GM10248 (cell line): Measurements from ENCODE around the gene PRDX4.

Experiments
- CTCF ChIA-PET: fragments of 300-600 bp; sonication (Branson Sonifier 250); formaldehyde crosslinking; extraction: SDS; loops from one replicate; lab custom pipeline; 2021; ENCODE audit warnings: antibody characterized with exemption; lab: Yijun Ruan, JAX
- POLR2A ChIA-PET: fragments of 350-650 bp; sonication (Branson Sonifier 250); formaldehyde crosslinking; extraction: SDS; loops from one replicate; lab custom pipeline; 2020; ENCODE audit warnings: antibody characterized with exemption; lab: Yijun Ruan, JAX
- DNase-seq: peaks from one replicate; pipeline ENCODE4 v3.0.0; 2012; ENCODE audit errors: extremely low spot score
- TF ChIP-seq, protein P1 (sequence below): IDR thresholded peaks from 2 replicates; pipeline ENCODE4 v1.5.1; 2012; ENCODE audit warnings: mild to moderate bottlenecking, low read depth; ENCODE audit errors: extremely low read depth, missing control alignments, control extremely low read depth

PRDX4 gene

DNA sequence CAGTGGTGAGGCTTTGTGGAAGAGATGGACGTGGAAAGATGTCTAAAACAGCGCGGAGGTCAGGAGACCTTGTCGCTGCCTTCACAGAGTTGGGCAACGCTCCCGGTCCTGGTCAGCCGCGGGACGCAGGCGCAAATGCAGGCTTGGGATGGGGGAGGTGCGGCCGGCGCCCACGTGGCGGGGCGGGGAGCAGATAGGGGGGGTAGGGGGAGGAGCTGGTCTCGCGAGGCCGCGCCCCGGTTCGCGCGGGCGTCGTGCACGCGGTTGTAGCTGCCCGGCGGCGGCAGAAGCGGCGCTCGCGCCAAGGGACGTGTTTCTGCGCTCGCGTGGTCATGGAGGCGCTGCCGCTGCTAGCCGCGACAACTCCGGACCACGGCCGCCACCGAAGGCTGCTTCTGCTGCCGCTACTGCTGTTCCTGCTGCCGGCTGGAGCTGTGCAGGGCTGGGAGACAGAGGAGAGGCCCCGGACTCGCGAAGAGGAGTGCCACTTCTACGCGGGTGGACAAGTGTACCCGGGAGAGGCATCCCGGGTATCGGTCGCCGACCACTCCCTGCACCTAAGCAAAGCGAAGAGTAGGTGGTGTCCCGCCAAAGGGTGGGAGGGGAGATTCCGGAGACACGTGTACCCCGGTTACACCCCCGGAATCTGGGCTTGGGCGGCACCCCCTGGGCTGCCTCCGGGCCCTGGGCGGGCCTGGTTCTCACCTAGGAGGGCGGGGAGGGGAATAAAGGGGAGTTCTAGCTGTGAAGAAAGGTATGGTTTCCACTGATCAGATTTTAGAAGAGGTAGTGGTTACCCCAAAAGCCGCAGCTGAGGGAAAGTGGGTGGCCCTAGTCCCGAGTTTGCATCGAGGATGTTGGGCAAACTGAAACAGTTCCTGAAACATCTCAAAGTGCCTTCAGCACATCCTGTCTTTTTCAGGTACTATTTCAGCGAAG is at the start of gene PRDX4:
PRDX4 (plus strand) TSS at position 255 of the 939 bp plus-strand sequence; CDS start at position 333, 78 bp downstream.
- POLR2A ChIA-PET: interaction anchor here (0.7 kb wide), 1 partner anchor 115 kb away, joined by 3 read pairs; the partner anchor contains the start of gene SAT1

DNA sequence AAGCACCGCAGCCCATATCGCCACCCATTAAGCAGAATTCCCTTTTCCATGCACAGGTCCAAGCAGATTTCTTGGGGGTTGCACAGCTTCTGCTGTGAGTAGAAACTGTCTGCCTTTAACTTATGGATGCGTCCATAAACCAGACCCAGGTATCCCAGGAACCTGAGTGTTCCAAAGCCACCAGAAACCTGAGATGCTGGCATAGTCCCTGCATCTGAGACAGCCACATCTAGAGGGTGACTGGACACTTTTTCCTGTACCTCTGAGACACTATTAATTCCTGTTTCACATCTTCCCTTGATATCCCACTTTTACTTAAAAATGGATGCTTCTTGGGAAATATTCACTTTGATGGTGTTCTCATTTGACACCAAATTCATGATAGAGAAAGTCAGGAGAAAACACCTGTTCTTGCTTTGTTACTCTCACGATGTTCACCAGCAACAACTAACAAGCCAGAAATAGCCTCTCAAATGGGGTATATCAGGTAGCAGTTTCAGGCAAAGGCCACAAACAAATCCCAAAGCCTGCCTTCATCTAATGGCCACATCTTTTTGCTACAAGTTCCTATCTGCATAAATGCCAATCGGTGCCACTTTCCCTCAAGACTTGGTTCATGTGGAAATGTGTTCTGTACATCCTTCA is 45.5 kb upstream of the PRDX4 start:
- ChIA-PET CTCF (no interaction called here), POLR2A (no interaction called here)
- DNase-seq: no peak
- TF ChIP-seq, protein P1, sequence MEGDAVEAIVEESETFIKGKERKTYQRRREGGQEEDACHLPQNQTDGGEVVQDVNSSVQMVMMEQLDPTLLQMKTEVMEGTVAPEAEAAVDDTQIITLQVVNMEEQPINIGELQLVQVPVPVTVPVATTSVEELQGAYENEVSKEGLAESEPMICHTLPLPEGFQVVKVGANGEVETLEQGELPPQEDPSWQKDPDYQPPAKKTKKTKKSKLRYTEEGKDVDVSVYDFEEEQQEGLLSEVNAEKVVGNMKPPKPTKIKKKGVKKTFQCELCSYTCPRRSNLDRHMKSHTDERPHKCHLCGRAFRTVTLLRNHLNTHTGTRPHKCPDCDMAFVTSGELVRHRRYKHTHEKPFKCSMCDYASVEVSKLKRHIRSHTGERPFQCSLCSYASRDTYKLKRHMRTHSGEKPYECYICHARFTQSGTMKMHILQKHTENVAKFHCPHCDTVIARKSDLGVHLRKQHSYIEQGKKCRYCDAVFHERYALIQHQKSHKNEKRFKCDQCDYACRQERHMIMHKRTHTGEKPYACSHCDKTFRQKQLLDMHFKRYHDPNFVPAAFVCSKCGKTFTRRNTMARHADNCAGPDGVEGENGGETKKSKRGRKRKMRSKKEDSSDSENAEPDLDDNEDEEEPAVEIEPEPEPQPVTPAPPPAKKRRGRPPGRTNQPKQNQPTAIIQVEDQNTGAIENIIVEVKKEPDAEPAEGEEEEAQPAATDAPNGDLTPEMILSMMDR: no peak

More for the DNA sequence above, at the start of gene PRDX4:
- TF ChIP-seq, protein P1: no peak
- DNase-seq: peak; percentile 85
- CTCF ChIA-PET: interaction anchor here (1.4 to 1.9 kb wide), 2 partner anchors 89 to 234 kb away, joined by 3 to 8 read pairs; no protein-coding TSS in a partner anchor

DNA sequence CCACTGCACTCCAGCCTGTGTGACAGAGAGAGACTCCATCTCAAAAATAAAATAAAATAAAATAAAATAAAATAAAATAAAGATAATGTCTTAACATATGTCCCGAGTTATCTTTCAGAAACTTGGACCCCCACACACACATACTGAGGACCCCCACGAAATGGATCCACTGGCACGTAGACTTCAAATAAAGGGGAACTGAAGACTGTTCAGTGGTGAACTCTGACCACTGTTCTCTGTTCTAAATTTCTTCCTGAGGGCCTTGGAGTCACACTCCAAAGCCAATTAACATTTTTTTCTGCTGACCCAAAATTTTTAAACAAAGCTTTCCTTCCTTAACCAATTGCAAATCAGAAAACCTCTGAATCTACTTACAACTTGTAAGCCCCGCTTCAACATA is 43.5 kb upstream of the PRDX4 start:
- TF ChIP-seq, protein P1: no peak
- CTCF ChIA-PET: no interaction called here
- POLR2A ChIA-PET: no interaction called here
- no peak for DNase-seq

DNA sequence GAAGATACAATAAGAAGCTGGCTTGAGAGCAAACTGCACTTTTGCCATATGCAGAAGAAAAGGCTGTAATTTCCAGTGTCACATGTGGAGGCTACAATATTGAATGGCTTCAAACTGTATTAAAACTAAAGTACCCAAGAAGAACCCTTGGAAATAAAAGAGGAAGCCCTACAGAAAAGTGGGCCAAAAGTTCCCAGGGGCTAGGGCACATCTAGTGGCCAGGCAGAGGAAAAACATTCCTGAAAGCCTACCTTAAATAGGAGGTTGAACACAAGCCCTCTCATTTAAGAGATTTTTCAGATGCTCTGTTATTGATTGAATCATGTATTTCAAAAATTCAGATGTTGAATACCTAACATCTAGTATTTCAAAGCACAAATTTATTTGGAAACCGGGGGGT is 40.6 kb upstream of the PRDX4 start:
- ChIA-PET POLR2A (no interaction called here), CTCF (no interaction called here)
- TF ChIP-seq, protein P1: no peak
- no peak for DNase-seq

DNA sequence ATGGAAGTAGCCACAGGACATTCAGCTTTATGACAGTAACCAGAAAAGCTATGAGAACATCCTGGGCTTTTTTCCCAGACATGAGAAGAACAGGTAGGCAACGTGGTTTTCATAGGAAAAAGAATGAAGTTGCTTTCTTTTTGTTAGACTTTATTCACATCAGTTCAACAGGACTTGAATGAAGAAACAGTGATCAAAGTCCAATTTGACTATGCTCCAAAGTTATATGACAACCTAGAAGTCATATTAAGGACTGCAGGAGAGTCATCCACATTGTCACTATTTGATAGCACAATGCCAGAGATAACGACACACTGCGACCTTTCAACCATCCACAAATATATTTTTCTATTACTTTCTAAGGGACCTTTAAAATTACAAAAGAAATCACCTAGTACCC is 39.2 kb upstream of the PRDX4 start:
- CTCF ChIA-PET: no interaction called here
- POLR2A ChIA-PET: no interaction called here

DNA sequence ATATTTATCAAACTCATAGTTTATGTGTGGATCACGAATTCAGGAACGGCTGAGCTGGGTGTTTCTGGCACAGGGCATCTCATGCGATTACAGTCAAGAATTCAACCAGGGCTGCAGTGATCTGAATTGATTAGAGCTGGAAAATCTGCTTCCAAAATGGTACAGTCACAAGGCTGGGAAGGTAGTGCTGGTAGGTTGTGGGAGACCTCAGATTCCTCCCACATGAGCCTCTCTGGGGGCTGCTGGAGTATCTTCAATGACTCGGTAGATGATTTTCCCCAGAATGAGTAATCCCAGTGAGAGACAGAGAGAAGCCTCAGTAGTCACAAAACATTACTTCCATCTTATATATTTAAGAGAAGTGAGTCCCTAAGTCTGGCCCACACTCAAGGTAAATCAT is 36.2 kb upstream of the PRDX4 start:
- TF ChIP-seq, protein P1: no peak
- ChIA-PET CTCF (interaction anchor here (0.8 kb wide), 1 partner anchor 15 kb away, joined by 3 read pairs; no protein-coding TSS in a partner anchor), POLR2A (no interaction called here)
- DNase-seq: no peak

More for the DNA sequence above, 39.2 kb upstream of the PRDX4 start:
- no peak for DNase-seq
- TF ChIP-seq, protein P1: no peak
